HCT116 (cell line): ENCODE measurements around the gene TLK2. TPM values are rescaled to one million over a fixed set of nuclear protein-coding genes. Genes with fewer than 3 reads are reported as not detected.
A peak's percentile ranks its signal among the peaks of the same experiment; 100 is the strongest.
"Not testable (repeated sequence)": the region's sequence is repeated elsewhere in the genome, so short reads cannot be mapped to it uniquely, and the experiment has no call there.

ENCODE experiments used
- ATAC-seq: fragments of 200-7000 bp; cut with Tn5 transposase; 2 replicates; pipeline ENCODE4 v1.9.1; 2020; ENCODE audit warnings: mild to moderate bottlenecking, moderate library complexity
- BruUV-seq: library from RNA; stranded (reverse); fragments of 400-500 nt; replicated peaks from 2 replicates; lab custom pipeline; 2021; lab: Mats Ljungman, UMichigan
- CTCF ChIA-PET: fragments of 300-600 bp; sonication (Branson Sonifier 250); formaldehyde crosslinking; loops from one replicate; lab custom pipeline; 2021; ENCODE audit warnings: antibody characterized with exemption; lab: Charles Lee
- POLR2A ChIA-PET: fragments of 300-600, 350-600 bp; sonication (Branson Sonifier 250); formaldehyde crosslinking; loops from one replicate; lab custom pipeline; 2021; ENCODE audit warnings: antibody characterized with exemption; lab: Charles Lee
- RAD21 ChIA-PET, 2 experiments: fragments of 300-600 bp; sonication (Branson Sonifier 250); formaldehyde crosslinking; loops; one replicate each; lab custom pipeline; 2023; ENCODE audit warnings: low total read pairs in 2 of 2; ENCODE audit not compliant: uncharacterized antibody in 2 of 2, unreplicated experiment in 2 of 2, low non-redundant PET in 1 of 2; lab: Charles Lee
- DNase-seq: peaks from one replicate; pipeline ENCODE4 v3.0.0-alpha.2; 2010; ENCODE audit warnings: low read depth, low spot score
- H2AFZ ChIP-seq: fragments of 200-600 bp; shearing (Covaris generic), sonication (generic); 2 replicates; pipeline ENCODE4 v1.6.1; 2017; ENCODE audit warnings: low read depth, mixed run types, mixed read lengths, antibody characterized with exemption, low read length; ENCODE audit not compliant: poor library complexity, severe bottlenecking
- H3K27ac ChIP-seq: 2 replicates; pipeline ENCODE4 v1.5.1; 2012; ENCODE audit warnings: low read depth, low read length
- H3K27me3 ChIP-seq: fragments of 200-600 bp; sonication (generic); 2 replicates; pipeline ENCODE4 v1.6.1; 2016; ENCODE audit warnings: mixed run types, low read length, mixed read lengths; ENCODE audit not compliant: insufficient read depth
- H3K36me3 ChIP-seq, 2 experiments: fragments of 200-500 bp in 1 of 2; fragments of 200-600 bp in 1 of 2; sonication (Bioruptor generic) in 1 of 2; sonication (generic) in 1 of 2; 2 replicates each; pipeline versions ENCODE4 v1.5.1 to v1.6.1; 2014 to 2016; ENCODE audit warnings: low read length in 2 of 2, inconsistent platforms in 1 of 2, mixed read lengths in 1 of 2, mixed run types in 1 of 2; ENCODE audit not compliant: insufficient read depth in 2 of 2, control insufficient read depth in 1 of 2
- H3K4me1 ChIP-seq, 2 experiments: fragments of 200-600 bp in 1 of 2; sonication (generic) in 1 of 2; 2 replicates each; pipeline versions ENCODE4 v1.5.1 to v1.6.1; 2012 to 2017; ENCODE audit warnings: low read length in 2 of 2, inconsistent platforms in 1 of 2, mild to moderate bottlenecking in 1 of 2, mixed read lengths in 1 of 2, mixed run types in 1 of 2, moderate library complexity in 1 of 2; ENCODE audit not compliant: insufficient read depth in 2 of 2, control insufficient read depth in 1 of 2
- H3K4me2 ChIP-seq: fragments of 200-600 bp; sonication (generic); 2 replicates; pipeline ENCODE4 v1.6.1; 2017; ENCODE audit warnings: mixed run types, low read length, mixed read lengths
- H3K4me3 ChIP-seq, 2 experiments: fragments of 200-600 bp in 1 of 2; sonication (generic) in 1 of 2; replicated peaks in 1 of 2; 2 replicates each; pipeline ENCODE4 v1.5.1; 2011 to 2016; ENCODE audit warnings: low read length in 2 of 2, control low read depth in 1 of 2, low read depth in 1 of 2, mild to moderate bottlenecking in 1 of 2, mixed read lengths in 1 of 2, mixed run types in 1 of 2
- H3K79me2 ChIP-seq: fragments of 200-600 bp; sonication (generic); 2 replicates; pipeline ENCODE4 v1.6.1; 2017; ENCODE audit warnings: mild to moderate bottlenecking, mixed run types, low read length, moderate library complexity, mixed read lengths; ENCODE audit not compliant: insufficient read depth
- H3K9ac ChIP-seq: fragments of 200-600 bp; sonication (generic); 2 replicates; pipeline ENCODE4 v1.6.1; 2016; ENCODE audit warnings: low read length, mixed read lengths
- H3K9me2 ChIP-seq: fragments of 200-600 bp; sonication (generic), shearing (Covaris generic); 2 replicates; pipeline ENCODE4 v1.6.1; 2017; ENCODE audit warnings: mixed run types, mild to moderate bottlenecking, moderate library complexity; ENCODE audit not compliant: insufficient read depth
- H3K9me3 ChIP-seq, 2 experiments: fragments of 200-500 bp in 1 of 2; fragments of 200-600 bp in 1 of 2; sonication (Bioruptor generic) in 1 of 2; sonication (generic) in 1 of 2; 2 replicates each; pipeline ENCODE4 v1.6.1; 2014 to 2017; ENCODE audit warnings: low read length in 2 of 2, mixed read lengths in 2 of 2, inconsistent platforms in 1 of 2, low read depth in 1 of 2, mild to moderate bottlenecking in 1 of 2, mixed run types in 1 of 2, moderate library complexity in 1 of 2; ENCODE audit not compliant: control insufficient read depth in 1 of 2, insufficient read depth in 1 of 2
- H4K20me1 ChIP-seq: fragments of 200-600 bp; sonication (generic), shearing (Covaris generic); 2 replicates; pipeline ENCODE4 v1.6.1; 2017; ENCODE audit warnings: mixed run types, mild to moderate bottlenecking, moderate library complexity; ENCODE audit not compliant: insufficient read depth
- CBX3 ChIP-seq: IDR thresholded peaks from 2 replicates; pipeline ENCODE4 v1.6.1; 2012; ENCODE audit warnings: low read depth
- FOSL1 ChIP-seq: IDR thresholded peaks from 2 replicates; pipeline ENCODE4 v1.6.1; 2012; ENCODE audit warnings: low read depth
- JUND ChIP-seq: IDR thresholded peaks from 2 replicates; pipeline ENCODE4 v1.6.1; 2012
- POLR2AphosphoS5 ChIP-seq: IDR thresholded peaks from 2 replicates; pipeline ENCODE4 v1.6.1; 2011; ENCODE audit warnings: mild to moderate bottlenecking, low read depth, low read length, moderate library complexity
- SIN3A ChIP-seq: IDR thresholded peaks from 2 replicates; pipeline ENCODE4 v1.6.1; 2012; ENCODE audit warnings: low read depth
- SP1 ChIP-seq: IDR thresholded peaks from 2 replicates; pipeline ENCODE4 v1.6.1; 2012; ENCODE audit warnings: low read depth
- intact Hi-C: fragments of 100-400 bp; cut with micrococcal nuclease; formaldehyde crosslinking; loops from 2 replicates; pipeline ENCODE4 v1.10.0; 2022
- total RNA-seq: library from RNA; stranded (reverse); gene quantifications from one replicate; pipeline ENCODE4 v1.2.1, GENCODE V29; 2021; ENCODE audit not compliant: unreplicated experiment
- TF ChIP-seq, protein P1 (sequence below): IDR thresholded peaks from 2 replicates; pipeline ENCODE4 v1.6.1; 2012

TLK2 gene
- total RNA-seq, 1 experiment from 2014 or later = 56.6 TPM

DNA sequence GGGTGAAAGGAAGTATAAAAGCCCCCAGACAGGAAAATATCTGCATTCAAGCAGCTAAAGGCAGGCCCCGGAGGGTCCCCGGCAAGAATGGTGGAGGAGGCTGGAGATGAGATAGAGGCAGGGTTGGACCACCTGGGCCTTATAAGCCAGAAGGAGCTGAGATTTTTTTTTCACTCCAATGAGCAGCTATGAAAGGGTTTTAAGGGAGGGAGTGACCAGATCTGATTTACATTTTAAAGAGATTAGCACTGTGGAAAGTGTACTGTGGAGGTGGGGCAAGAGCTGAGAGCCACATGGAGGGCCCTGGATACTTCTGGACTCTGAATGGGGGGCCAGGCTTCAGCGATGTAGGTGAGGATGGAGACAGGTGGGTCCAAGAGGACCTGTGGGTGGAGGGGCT lies 14.2 kb upstream of the TLK2 start:
- DNase-seq, intact Hi-C loops, H4K20me1 ChIP-seq, H3K4me2 ChIP-seq, RAD21 ChIA-PET, H3K4me3 ChIP-seq, H3K27ac ChIP-seq, CTCF ChIA-PET, H3K79me2 ChIP-seq, H2AFZ ChIP-seq, ATAC-seq, H3K27me3 ChIP-seq, BruUV-seq, H3K4me1 ChIP-seq, H3K9me3 ChIP-seq, H3K36me3 ChIP-seq, H3K9ac ChIP-seq, H3K9me2 ChIP-seq: not testable (repeated sequence)
- POLR2A ChIA-PET = interaction anchor here (0.6 kb wide), 1 partner anchor 58 kb away, joined by 3 read pairs; no protein-coding TSS in a partner anchor

DNA sequence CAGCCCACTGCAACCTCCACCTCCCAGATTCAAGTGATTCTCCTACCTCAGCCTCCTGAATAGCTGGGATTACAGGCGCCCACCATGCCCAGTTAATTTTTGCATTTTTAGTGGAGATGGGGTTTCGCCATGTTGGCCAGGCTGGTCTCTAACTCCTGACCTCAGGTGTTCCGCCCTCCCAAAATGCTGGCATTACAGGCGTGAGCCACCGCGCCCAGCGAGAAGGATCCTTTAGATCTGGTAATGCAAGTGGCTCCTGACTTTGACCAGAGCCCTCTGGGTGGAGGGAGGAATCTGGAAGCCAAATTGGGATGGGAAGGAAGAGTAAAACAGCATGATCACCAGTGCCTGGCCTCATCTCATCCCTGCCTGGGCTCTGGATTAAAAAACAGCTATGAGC lies 13.4 kb upstream of the TLK2 start:
- H3K4me1 ChIP-seq, H3K9ac ChIP-seq, H3K4me2 ChIP-seq, intact Hi-C loops, DNase-seq, H3K79me2 ChIP-seq, CTCF ChIA-PET, POLR2A ChIA-PET, H3K4me3 ChIP-seq, H3K27me3 ChIP-seq, H2AFZ ChIP-seq, BruUV-seq, H3K9me2 ChIP-seq, H3K27ac ChIP-seq, ATAC-seq, H3K9me3 ChIP-seq, RAD21 ChIA-PET, H4K20me1 ChIP-seq, H3K36me3 ChIP-seq: not testable (repeated sequence)

DNA sequence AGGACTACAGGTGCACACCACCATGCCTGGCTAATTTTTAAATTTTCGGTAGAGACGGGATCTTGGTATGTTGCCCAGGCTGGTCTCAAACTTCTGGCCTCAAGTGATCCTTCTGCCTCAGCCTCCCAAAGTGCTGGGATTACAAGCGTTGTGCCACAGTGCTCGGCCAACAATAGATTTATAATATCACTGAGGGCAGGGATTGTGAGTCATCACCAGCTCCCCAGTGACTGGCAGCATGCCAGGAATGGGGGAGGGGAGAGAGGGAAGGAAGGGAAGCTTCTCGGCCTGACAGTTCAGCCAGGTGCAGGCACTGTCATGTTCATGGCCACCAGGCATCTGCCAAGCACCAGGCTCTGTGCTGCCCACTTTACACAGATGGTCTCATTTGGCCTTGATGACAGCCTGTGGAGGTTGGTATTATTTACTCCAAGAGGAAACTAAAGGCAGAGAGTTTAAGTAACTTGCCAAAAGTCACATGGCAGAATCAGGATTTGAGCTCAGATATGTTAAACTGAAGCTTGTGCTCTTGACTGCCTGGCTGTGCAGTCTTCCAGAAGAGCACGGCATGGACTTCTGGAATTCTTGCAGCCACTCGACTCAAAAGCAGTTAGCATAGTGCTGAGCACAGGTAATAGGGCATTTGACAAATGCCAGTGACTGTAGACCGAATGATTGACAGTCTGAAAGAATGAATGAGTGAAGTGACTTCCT lies 7.8 kb upstream of the TLK2 start:
- RAD21 ChIA-PET, H3K36me3 ChIP-seq, H3K4me3 ChIP-seq, H3K27me3 ChIP-seq, POLR2A ChIA-PET, H3K9me3 ChIP-seq, H3K27ac ChIP-seq, H3K9me2 ChIP-seq, CTCF ChIA-PET, BruUV-seq, H3K79me2 ChIP-seq, H4K20me1 ChIP-seq, H2AFZ ChIP-seq: not testable (repeated sequence)
- Histone ChIP-seq H3K4me2 (peak overlapping the region; percentile 51), H3K9ac (0 out of 2 replicates have a peak overlapping the region, but pooled peaks have one; percentile 1), H3K4me1 (peaks cover 17 to 20% of the 10 kb centered on the region in 2 experiments)
- peak; percentile 71 for DNase-seq
- intact Hi-C loops = loop anchor here (10.0 kb wide), 1 partner anchor 46 kb away; the partner anchor contains the start of gene METTL2A
- ATAC-seq = peak; percentile 79
- peak; percentile 93 for TF ChIP-seq JUND
- TF ChIP-seq SIN3A = peak; percentile 39; the same call in 1 of the 2 replicates
- TF ChIP-seq FOSL1 = peak; percentile 90
- peak; percentile 62 for TF ChIP-seq SP1
- TF ChIP-seq POLR2AphosphoS5 = peak; percentile 71
- TF ChIP-seq, protein P1, sequence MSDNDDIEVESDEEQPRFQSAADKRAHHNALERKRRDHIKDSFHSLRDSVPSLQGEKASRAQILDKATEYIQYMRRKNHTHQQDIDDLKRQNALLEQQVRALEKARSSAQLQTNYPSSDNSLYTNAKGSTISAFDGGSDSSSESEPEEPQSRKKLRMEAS = peak; percentile 57
- peak; percentile 94 for TF ChIP-seq CBX3

DNA sequence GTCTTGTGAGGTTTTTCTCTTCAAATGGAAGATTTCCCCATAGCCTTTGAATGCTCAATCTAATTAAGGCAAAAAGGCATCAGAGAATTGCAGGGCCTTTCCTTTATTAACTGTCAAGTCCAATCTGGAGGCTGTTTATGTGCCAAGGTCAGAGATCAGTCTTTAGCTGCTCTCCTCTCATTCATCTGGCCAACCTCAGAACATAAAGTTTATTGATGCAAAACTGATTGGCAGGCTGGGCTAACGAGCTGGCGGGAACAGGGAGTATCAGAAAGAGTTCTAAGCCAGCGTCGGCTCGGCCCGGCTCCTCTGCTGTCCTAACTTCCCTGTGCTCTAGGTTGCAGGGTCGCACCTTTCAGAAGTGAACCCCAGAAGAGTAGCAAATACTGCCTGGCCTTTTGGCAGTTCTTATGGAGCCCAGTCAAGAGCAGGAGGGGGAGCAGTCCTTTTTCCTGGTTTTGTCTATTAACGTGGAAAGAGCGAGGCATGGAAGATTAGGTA lies 7.2 kb upstream of the TLK2 start:
- H2AFZ ChIP-seq, H3K36me3 ChIP-seq, RAD21 ChIA-PET, H3K27ac ChIP-seq, POLR2A ChIA-PET, H3K4me3 ChIP-seq, H3K9ac ChIP-seq, ATAC-seq, CTCF ChIA-PET, H3K79me2 ChIP-seq, H4K20me1 ChIP-seq, H3K9me2 ChIP-seq, BruUV-seq, DNase-seq, H3K9me3 ChIP-seq, H3K27me3 ChIP-seq, H3K4me2 ChIP-seq: not testable (repeated sequence)
- intact Hi-C loops = loop anchor here (10.0 kb wide), 1 partner anchor 47 kb away; the partner anchor contains the start of gene METTL2A
- peaks cover 17 to 20% of the 10 kb centered on the region in 2 experiments for H3K4me1 ChIP-seq
